ENCODE data around the gene CST9. TPM values are rescaled to one million over a fixed set of nuclear protein-coding genes. Genes with fewer than 3 reads are reported as not detected.

The CST9 gene
- total RNA-seq, 3 donors from 2014 or later, result 2.3 TPM; not detected in 2

DNA sequence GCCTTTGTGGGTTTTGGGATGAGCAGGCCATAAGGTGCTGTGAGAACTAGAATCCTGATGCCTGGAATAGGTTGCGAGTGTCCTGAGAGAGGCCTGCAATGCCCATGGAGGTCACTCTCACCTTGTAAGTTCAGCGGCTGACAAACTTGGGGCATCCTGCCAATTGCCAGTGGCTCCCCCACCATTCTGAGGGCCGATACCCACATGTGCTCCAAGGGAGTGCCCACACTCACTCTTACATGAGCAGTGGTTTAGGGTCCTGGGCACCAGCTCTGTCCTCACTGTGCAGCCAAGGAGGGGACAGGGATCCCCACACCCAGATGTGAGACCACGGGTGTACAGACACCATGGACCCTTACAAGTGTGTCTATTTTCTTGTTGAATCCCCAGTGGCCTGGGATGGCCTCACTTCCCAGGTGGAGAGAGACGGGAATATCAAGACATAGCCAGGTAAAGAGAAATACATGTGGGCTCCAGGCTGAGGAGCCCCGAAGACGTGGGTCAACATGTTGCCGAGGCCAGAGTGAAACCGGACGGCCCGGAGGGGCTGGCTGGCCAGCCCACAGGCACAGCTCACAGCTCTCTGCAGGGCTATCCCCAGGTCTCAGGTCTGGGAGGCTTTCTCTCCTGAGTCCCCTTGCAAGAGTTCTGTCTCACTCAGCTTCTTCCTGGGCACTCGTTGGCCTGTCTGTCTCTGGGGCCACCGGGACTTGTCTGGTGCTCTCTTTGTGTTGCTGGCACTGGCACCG, 2.0 kb upstream of the CST9 start:
- no peak for TF ChIP-seq POLR2A (IDR thresholded peaks at IDR 0.05)
- TF ChIP-seq, protein P1, sequence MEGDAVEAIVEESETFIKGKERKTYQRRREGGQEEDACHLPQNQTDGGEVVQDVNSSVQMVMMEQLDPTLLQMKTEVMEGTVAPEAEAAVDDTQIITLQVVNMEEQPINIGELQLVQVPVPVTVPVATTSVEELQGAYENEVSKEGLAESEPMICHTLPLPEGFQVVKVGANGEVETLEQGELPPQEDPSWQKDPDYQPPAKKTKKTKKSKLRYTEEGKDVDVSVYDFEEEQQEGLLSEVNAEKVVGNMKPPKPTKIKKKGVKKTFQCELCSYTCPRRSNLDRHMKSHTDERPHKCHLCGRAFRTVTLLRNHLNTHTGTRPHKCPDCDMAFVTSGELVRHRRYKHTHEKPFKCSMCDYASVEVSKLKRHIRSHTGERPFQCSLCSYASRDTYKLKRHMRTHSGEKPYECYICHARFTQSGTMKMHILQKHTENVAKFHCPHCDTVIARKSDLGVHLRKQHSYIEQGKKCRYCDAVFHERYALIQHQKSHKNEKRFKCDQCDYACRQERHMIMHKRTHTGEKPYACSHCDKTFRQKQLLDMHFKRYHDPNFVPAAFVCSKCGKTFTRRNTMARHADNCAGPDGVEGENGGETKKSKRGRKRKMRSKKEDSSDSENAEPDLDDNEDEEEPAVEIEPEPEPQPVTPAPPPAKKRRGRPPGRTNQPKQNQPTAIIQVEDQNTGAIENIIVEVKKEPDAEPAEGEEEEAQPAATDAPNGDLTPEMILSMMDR (IDR thresholded peaks at IDR 0.05), result no peak
- TF ChIP-seq POLR2AphosphoS5 (IDR thresholded peaks at IDR 0.05), result no peak
- intact Hi-C loops (cut with DNase I; ENCODE audit: low total_unique reads), result no loop called here
- H3K27me3 ChIP-seq, result no peaks in the 10 kb centered on the region
- no peaks in the 10 kb centered on the region for H3K4me1 ChIP-seq
- DNase-seq (ENCODE audit: low spot score in 2 of 2), result no peak
- H3K9me3 ChIP-seq, result no peaks in the 10 kb centered on the region
- H3K27ac ChIP-seq, result no peak overlapping the region
- H3K4me3 ChIP-seq, result no peak overlapping the region
- H3K36me3 ChIP-seq, result no peaks in the 10 kb centered on the region

GRCh38 chr20:23606652-23607049, 934 bp upstream of the CST9 start:
- H3K4me3 ChIP-seq, result no peak overlapping the region
- no peaks in the 10 kb centered on the region for H3K9me3 ChIP-seq
- no peaks in the 10 kb centered on the region for H3K27me3 ChIP-seq
- DNase-seq (ENCODE audit: low spot score in 2 of 2), result peak; percentile 68 to 85
- no peaks in the 10 kb centered on the region for H3K36me3 ChIP-seq
- H3K4me1 ChIP-seq, result no peaks in the 10 kb centered on the region
- intact Hi-C loops (cut with DNase I; ENCODE audit: low total_unique reads), result no loop called here
- TF ChIP-seq, protein P1 (IDR thresholded peaks at IDR 0.05), result peak; percentile 69 to 95 (median 93)
- TF ChIP-seq POLR2AphosphoS5 (IDR thresholded peaks at IDR 0.05), result peak in 2 of 3 donors; percentile 25 to 28
- no peak for TF ChIP-seq POLR2A (IDR thresholded peaks at IDR 0.05)
- H3K27ac ChIP-seq, result no peak overlapping the region

DNA sequence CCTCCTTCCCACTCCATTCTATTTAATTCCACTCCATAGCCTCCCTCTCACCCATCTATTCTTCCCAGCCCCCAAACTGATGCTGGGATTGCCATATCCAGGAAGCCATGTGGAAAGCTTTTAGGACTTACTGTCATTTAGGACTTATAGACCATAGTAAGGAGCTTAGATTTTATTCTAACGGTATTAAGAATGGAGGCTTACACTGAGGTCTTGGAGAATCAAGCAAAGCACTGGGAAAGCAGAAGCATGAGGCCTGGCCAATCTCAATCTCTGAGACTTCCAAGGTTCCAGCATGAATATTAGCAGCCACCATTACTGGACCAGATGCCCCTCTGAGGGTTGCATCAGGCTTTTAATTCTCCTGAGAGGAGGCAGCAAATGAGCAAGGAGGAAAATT, 1.4 kb downstream of the CST9 start:
- H3K27me3 ChIP-seq, result no peaks in the 10 kb centered on the region
- H3K27ac ChIP-seq, result no peak overlapping the region
- intact Hi-C loops (cut with DNase I; ENCODE audit: low total_unique reads), result no loop called here
- no peak overlapping the region for H3K4me3 ChIP-seq
- H3K36me3 ChIP-seq, result no peaks in the 10 kb centered on the region
- no peak for DNase-seq (ENCODE audit: low spot score in 2 of 2)
- no peaks in the 10 kb centered on the region for H3K9me3 ChIP-seq
- TF ChIP-seq POLR2AphosphoS5 (IDR thresholded peaks at IDR 0.05) (no peak), POLR2A (IDR thresholded peaks at IDR 0.05) (no peak)
- TF ChIP-seq, protein P1 (IDR thresholded peaks at IDR 0.05), result no peak
- no peaks in the 10 kb centered on the region for H3K4me1 ChIP-seq

DNA sequence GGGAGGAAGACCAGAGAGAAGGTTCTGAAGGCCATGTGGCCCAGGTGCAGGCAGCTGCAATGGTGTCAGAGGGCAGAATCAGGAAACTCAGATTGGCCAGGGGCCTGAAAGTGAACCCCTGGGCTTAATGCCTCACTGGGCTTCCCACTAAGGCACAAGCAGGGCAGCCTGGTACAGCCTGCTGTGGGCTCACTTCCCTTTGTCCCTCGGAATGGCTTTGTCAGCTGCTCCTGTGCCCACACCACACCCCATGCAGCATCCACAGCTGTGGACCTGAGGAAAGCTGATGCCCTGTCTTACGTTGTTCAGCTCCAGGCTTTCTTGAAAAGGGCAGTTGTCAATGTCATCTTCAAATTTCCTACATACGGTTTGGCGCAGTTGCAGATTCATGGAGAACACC, 2.4 kb downstream of the CST9 start:
- Histone ChIP-seq H3K27ac (no peak overlapping the region), H3K4me3 (no peak overlapping the region), H3K36me3 (no peaks in the 10 kb centered on the region), H3K4me1 (no peaks in the 10 kb centered on the region), H3K27me3 (no peaks in the 10 kb centered on the region), H3K9me3 (no peaks in the 10 kb centered on the region)
- intact Hi-C loops (cut with DNase I; ENCODE audit: low total_unique reads), result no loop called here
- no peak for DNase-seq (ENCODE audit: low spot score in 2 of 2)
- TF ChIP-seq, protein P1 (IDR thresholded peaks at IDR 0.05), result no peak
- TF ChIP-seq POLR2A (IDR thresholded peaks at IDR 0.05) (no peak), POLR2AphosphoS5 (IDR thresholded peaks at IDR 0.05) (no peak)

GRCh38 chr20:23602699-23603098, 3.0 kb downstream of the CST9 start:
- intact Hi-C loops (cut with DNase I; ENCODE audit: low total_unique reads), result no loop called here
- Histone ChIP-seq H3K4me1 (no peaks in the 10 kb centered on the region), H3K36me3 (no peaks in the 10 kb centered on the region), H3K4me3 (no peak overlapping the region), H3K27me3 (no peaks in the 10 kb centered on the region), H3K9me3 (no peaks in the 10 kb centered on the region), H3K27ac (no peak overlapping the region)
- TF ChIP-seq POLR2A (IDR thresholded peaks at IDR 0.05) (no peak), POLR2AphosphoS5 (IDR thresholded peaks at IDR 0.05) (no peak)
- TF ChIP-seq, protein P1 (IDR thresholded peaks at IDR 0.05), result no peak
- no peak for DNase-seq (ENCODE audit: low spot score in 2 of 2)
